HG03139 (cell line): ENCODE measurements around the gene LIX1L.

Experiments used
- ATAC-seq: cut with Tn5 transposase; IDR thresholded peaks from one replicate; pipeline ENCODE4 v1.9.1; 2021; ENCODE audit not compliant: unreplicated experiment

The LIX1L gene

GRCh38 chr1:145897969-145898368 lies 59.8 kb downstream of the LIX1L start:
- no peak for ATAC-seq

DNA sequence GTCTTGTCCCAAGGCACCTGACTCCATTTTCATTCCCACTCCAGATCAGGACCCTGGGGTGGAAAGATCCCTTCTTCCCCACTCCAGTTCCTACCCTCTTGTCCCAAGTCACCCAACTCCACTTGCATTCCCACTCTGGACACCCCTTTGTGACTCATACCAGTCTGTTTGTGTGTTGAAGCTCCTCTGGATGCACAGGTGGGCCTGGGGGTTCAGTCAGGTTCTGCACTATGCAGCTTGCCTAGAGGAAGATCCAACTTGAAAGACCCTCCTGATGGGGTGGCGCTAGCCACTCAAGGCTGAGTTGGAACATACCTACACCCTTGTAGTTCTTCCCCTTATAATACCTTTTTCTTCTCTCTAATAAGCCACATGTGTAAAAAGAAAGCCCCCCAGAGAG lies 62.3 kb downstream of the LIX1L start:
- ATAC-seq: no peak

DNA sequence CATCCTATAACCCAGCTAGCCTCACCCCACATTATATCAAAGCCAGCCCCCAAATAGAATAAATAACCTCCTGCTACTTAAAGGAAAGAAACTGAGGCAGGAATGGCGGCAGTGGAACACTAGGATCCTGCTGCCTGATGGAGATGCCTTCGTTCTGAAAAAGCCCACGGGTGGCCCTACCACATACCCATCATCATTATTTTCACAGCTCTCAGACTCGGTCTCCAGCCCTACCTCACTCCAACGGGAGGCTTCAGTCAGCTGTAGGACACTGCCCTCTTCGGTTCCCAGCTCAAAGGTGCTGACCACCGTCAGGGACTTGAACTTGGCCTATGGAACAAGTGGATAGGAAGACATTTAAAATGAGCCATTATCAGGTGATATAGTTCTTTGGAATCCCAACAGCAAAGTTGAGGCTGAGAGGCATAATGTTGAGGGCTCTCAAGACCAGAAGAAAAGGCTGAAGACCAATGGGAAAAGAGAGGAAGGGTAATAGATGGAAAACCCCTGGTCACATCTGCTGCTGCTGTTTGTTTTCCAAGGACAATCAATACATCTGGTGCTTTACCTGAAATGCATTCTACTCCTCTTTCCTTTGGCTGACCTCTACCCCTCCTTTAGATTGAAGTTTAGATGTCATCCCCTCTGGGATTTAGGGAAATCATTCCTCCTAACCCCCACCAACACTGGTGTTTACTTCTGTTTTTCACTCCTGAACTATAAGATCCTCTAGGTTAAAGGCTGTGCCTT lies 64.3 kb downstream of the LIX1L start:
- ATAC-seq: no peak

GRCh38 chr1:145892486-145893087 lies 65.2 kb downstream of the LIX1L start:
- ATAC-seq: no peak

- no peak for ATAC-seq
Measured at GRCh38 chr1:145891587-145892485, 66.0 kb downstream of the LIX1L start.

DNA sequence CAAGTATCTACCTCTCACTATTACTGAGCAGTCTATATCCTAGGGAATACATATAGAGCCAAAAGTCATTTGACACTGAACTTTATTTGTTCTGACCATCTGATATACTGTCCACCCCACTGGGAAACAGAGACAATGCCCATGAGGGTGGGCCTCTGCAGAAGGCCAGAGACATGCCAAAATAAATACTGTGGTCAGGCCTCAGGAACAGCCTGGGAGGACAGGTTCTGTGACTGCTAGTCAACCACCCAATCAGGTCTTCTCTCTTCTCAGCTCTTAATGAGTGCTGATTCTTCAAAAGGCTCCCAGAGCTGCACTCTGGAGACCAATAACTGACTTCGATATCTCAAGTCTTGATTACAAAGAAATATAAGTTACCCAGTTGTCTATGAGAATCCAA lies 66.7 kb downstream of the LIX1L start:
- no peak for ATAC-seq

DNA sequence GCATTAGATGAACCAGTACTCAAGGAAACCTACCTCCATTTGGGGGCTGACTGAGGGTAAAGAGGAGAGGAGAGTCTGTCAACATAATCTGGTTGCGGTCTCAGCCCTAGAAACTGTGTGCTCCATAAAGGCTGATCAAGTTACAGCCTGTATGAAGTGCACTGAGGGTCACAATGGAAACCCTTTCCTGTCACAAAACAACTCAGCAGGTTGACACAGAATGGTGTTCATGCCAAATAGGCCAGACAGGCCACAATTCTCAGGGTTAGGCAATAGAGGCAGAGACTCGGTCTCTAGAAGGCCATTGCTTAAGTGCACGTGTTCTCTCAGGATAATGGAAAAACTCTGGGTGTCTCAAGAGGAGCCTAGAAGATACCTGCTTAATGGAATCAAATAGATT lies 68.1 kb downstream of the LIX1L start:
- ATAC-seq: no peak

DNA sequence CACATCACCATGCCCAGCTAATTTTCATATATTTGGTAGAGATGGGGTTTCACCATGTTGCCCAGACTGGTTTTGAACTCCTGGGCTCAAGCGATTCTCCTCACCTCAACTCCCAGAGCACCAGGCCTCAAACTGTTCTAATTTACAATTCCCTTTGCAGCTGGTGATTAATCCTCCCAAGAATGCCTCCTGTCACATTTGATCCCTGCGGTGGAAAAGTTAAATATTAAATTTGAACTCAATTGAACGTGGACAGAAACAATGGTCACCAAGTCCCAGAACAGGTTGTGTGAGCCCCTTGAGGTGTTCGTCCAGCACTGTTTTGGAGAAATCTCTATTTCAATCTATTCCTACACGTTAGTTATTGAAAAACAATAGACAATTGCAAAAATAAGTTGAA lies 70.2 kb downstream of the LIX1L start:
- no peak for ATAC-seq

DNA sequence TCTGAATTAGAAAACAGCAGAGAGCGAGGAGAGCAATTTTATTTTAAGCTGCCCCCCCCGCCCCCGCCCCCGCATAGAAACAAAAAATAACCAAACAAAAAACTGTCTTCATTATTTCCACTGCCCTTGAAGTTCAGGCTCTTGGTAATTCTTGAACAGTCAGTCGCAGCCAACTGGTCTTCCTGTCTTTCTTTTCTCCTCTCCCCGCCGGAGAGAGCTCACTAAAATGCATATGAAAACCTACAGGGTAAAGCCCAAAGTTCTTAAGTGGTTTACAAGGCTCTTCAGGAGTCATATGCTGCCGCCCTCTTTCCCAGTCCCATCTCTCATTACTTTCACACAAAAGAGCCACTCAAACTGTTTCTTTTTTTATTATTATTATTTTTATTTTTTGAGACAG lies 71.0 kb downstream of the LIX1L start:
- no peak for ATAC-seq

DNA sequence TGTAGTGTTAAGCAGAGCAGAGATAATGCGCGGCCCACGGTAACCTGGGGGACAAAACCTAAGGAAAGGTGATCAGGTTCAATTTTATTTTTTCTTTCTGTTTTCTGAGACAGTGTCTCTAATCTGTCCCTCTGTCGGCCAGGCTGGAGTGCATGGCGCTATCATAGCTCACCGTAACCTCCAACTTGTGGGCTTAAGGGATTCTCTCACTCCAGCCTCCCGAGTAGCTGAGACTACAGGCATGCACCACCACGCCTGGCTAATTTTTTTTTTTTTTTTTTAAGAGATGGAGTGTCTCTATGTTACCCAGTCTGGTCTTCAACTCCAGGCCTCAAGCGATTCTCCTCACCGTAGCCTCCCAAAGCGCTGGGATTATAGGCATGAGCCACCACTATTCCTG lies 71.4 kb downstream of the LIX1L start:
- no peak for ATAC-seq

GRCh38 chr1:145885738-145886287 lies 72.0 kb downstream of the LIX1L start, which contains the start of gene ANKRD35:
Gene ANKRD35 (minus strand): TSS chr1:145885866. CDS start chr1:145885758, 108 bp downstream.
- peak; percentile 96 for ATAC-seq

DNA sequence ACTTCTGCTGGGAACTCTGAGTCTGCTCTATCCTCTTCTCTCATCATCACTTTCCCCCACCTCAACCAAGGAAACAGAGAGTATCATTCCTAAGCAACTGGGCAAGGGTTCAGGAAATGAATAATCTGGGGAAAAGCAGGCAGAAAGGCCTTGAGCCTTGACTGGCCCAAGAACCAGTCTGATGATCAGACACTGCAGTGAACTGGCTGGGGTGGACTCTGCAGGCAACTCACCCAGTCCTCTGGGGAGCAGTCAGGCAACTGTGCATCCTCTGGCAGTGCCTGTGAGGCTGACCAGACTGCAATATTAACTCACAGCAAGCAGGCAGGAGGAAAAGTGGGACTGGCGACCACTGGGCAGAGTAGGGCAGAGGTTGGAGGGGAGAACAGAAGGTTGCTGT lies 73.1 kb downstream of the LIX1L start:
- ATAC-seq: no peak
